B cell (primary cell): ENCODE data around the gene DNAAF5. TPM values are rescaled to one million over a fixed set of nuclear protein-coding genes. Genes with fewer than 3 reads are reported as not detected.

Source experiments
- ATAC-seq: fragments of 200-7000 bp; cut with Tn5 transposase; one replicate; pipeline ENCODE4 v1.10.0; 2021; ENCODE audit warnings: low read depth, mild to moderate bottlenecking, moderate number of reproducible peaks, moderate library complexity
- CTCF ChIA-PET: fragments of 350-600 bp; sonication (Branson Sonifier 250); formaldehyde crosslinking; loops from one replicate; lab custom pipeline; 2021; ENCODE audit warnings: antibody characterized with exemption, inconsistent platforms; lab: Charles Lee
- POLR2A ChIA-PET: fragments of 350-600 bp; sonication (Branson Sonifier 250); formaldehyde crosslinking; loops from one replicate; lab custom pipeline; 2021; ENCODE audit warnings: antibody characterized with exemption; lab: Charles Lee
- DNase-seq: peaks from one replicate; pipeline ENCODE4 v3.0.0; 2013
- H2AFZ ChIP-seq: 2 replicates; pipeline ENCODE4 v1.6.1; 2012; ENCODE audit warnings: mild to moderate bottlenecking, low read depth, low read length; ENCODE audit not compliant: insufficient read depth, poor library complexity, severe bottlenecking
- H3K27ac ChIP-seq, 2 donors: 1 replicate in 1 of 2; 2 replicates in 1 of 2; pipeline ENCODE4 v1.5.1; 2012 to 2013; ENCODE audit warnings: low read length in 2 of 2, mild to moderate bottlenecking in 2 of 2, moderate library complexity in 1 of 2
- H3K27me3 ChIP-seq, 4 experiments: fragments of 200-600 bp in 1 of 4; sonication (generic) in 1 of 4; replicated peaks in 1 of 4; 1 replicate in 2 of 4; 2 replicates in 2 of 4; pipeline versions ENCODE4 v1.6.1 to v1.7.0; 2013 to 2016; ENCODE audit warnings: low read length in 3 of 4, mild to moderate bottlenecking in 2 of 4, mixed read lengths in 1 of 4, moderate library complexity in 1 of 4; ENCODE audit not compliant: insufficient read depth in 4 of 4, control insufficient read depth in 3 of 4; ENCODE audit errors: control extremely low read depth in 1 of 4
- H3K36me3 ChIP-seq, 2 experiments: replicated peaks in 1 of 2; 1 replicate in 1 of 2; 2 replicates in 1 of 2; pipeline versions ENCODE4 v1.6.1 to v1.7.1; 2013; ENCODE audit warnings: low read length in 1 of 2; ENCODE audit not compliant: insufficient read depth in 2 of 2, control insufficient read depth in 1 of 2; ENCODE audit errors: control extremely low read depth in 1 of 2, extremely low read depth in 1 of 2
- H3K4me1 ChIP-seq, 2 donors: fragments of 200-600 bp in 1 of 2; sonication (generic) in 1 of 2; 1 replicate in 1 of 2; 2 replicates in 1 of 2; pipeline versions ENCODE4 v1.5.1 to v1.6.1; 2013 to 2017; ENCODE audit warnings: low read length in 2 of 2; ENCODE audit not compliant: control insufficient read depth in 2 of 2, insufficient read depth in 2 of 2
- H3K4me2 ChIP-seq: replicated peaks from 2 replicates; pipeline ENCODE3; 2012; ENCODE audit warnings: mild to moderate bottlenecking, low read depth, low read length; ENCODE audit not compliant: poor library complexity, severe bottlenecking
- H3K4me3 ChIP-seq, 5 experiments: fragments of 200-600 bp in 1 of 5; sonication (generic) in 1 of 5; 1 replicate in 3 of 5; 2 replicates in 2 of 5; pipeline versions ENCODE4 v1.5.1 to v1.7.0; 2011 to 2016; ENCODE audit warnings: low read length in 4 of 5, mild to moderate bottlenecking in 4 of 5, low read depth in 2 of 5, control low read depth in 1 of 5, moderate library complexity in 1 of 5; ENCODE audit not compliant: insufficient read depth in 1 of 5; ENCODE audit errors: control extremely low read depth in 1 of 5, extremely low read depth in 1 of 5
- H3K79me2 ChIP-seq: fragments of 200-600 bp; sonication (generic); one replicate; pipeline ENCODE4 v1.6.0; 2016; ENCODE audit warnings: low read length; ENCODE audit not compliant: control insufficient read depth, insufficient read depth
- H3K9ac ChIP-seq: fragments of 200-600 bp; sonication (generic); 2 replicates; pipeline ENCODE4 v1.6.1; 2017; ENCODE audit warnings: mild to moderate bottlenecking, low read length, moderate library complexity
- H3K9me3 ChIP-seq, 3 donors: one replicate each; pipeline versions ENCODE4 v1.6.1 to v1.7.1; 2013; ENCODE audit warnings: low read length in 2 of 3; ENCODE audit not compliant: control insufficient read depth in 2 of 3, insufficient read depth in 1 of 3; ENCODE audit errors: control extremely low read depth in 1 of 3
- H4K20me1 ChIP-seq: 2 replicates; pipeline ENCODE4 v1.6.0; 2012; ENCODE audit warnings: mild to moderate bottlenecking, low read length; ENCODE audit not compliant: insufficient read depth, control insufficient read depth, poor library complexity, severe bottlenecking
- H3K27ac Mint-ChIP-seq: one replicate; pipeline ENCODE4 v1.8.0; 2021; ENCODE audit warnings: mixed read lengths
- H3K27me3 Mint-ChIP-seq: one replicate; pipeline ENCODE4 v1.8.0; 2021; ENCODE audit warnings: mixed read lengths
- H3K4me1 Mint-ChIP-seq: one replicate; pipeline ENCODE4 v1.8.0; 2021; ENCODE audit warnings: mixed read lengths
- H3K4me3 Mint-ChIP-seq: one replicate; pipeline ENCODE4 v1.8.0; 2021; ENCODE audit warnings: mixed read lengths
- H3K9me3 Mint-ChIP-seq: one replicate; pipeline ENCODE4 v1.8.0; 2022; ENCODE audit warnings: mixed read lengths; ENCODE audit not compliant: insufficient read depth
- EZH2 ChIP-seq: IDR thresholded peaks from 2 replicates; pipeline ENCODE4 v1.6.1; 2012; ENCODE audit warnings: borderline replicate concordance, low read depth, mild to moderate bottlenecking, moderate library complexity, low read length; ENCODE audit not compliant: insufficient read depth, poor library complexity, severe bottlenecking
- WGBS: methylation state at CpG from one replicate; pipeline ENCODE4 v1.1.5; 2013; ENCODE audit warnings: missing lambda C conversion rate; ENCODE audit not compliant: insufficient coverage; 5-methylcytosine and 5-hydroxymethylcytosine counted together
- intact Hi-C: fragments of 100-400 bp; cut with micrococcal nuclease; formaldehyde crosslinking; loops from one replicate; pipeline ENCODE4 v1.10.0; 2022
- polyA plus RNA-seq: library from polyadenylated mRNA; depleted of rRNA; stranded (reverse); fragments of >200 nt; gene quantifications from 2 replicates; pipeline ENCODE4 v1.2.3, GENCODE V29; 2012
- total RNA-seq, 2 donors: library from RNA; stranded (reverse); fragments of 120-200 nt in 1 of 2; gene quantifications; 1 replicate in 1 of 2; 2 replicates in 1 of 2; pipeline versions ENCODE4 v1.2.3 to v1.2.4, GENCODE V29; 2013 to 2022
- TF ChIP-seq, protein P1 (sequence below): fragments of 200-600 bp; IDR thresholded peaks from one replicate; pipeline ENCODE4 v1.8.0; 2022; ENCODE audit warnings: antibody characterized with exemption, mild to moderate bottlenecking

The DNAAF5 gene
- total and polyA plus RNA-seq, 2 donors (not counting 1 experiment from before 2014, with no cell fraction given) = 18.0 to 21.4 TPM

DNA sequence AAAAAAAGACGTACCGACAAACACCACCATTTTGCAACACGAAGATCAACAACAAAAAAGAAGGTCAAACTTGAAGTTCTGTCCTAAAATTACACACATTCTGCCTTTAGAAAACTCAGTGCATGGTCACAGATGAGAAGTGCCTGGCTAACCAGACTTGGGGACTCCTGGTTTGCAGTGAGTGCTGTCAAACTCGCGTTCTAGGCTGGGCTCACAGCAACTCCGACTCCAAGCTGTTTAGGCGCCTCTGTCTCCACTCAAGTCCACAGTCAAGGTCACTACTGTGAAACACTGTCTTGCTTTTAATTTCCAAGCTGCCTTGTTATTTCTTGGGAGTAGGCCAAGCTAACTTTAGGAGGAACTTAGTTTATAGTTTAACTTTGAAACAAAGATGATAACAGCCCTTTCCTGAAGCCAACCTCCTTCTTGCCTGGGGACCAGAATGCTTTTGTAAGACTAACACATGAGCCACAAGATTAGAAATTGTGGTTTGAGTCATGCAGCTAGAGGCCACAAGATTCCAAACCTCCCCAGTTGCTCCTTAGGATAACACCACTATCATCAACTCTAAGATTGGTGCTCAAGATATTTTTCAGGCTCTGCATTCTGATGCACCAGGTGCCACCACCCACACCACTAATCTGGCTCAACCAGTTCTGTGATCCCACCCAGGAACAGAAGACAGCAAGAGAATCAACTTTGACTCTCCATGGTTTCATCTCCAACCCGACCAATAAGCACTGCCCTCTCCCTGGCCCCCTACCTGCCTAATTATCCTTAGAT, 1.1 kb upstream of the DNAAF5 start:
- Histone ChIP-seq H3K27me3 (no peaks in the 10 kb centered on the region), H3K36me3 (peaks cover 0 to 2% of the 10 kb centered on the region in 2 experiments), H3K4me1 (peaks cover 16 to 21% of the 10 kb centered on the region in 2 donors), H3K9ac (peak overlapping the region; percentile 75), H3K9me3 (no peaks in the 10 kb centered on the region), H3K4me2 (peak overlapping the region; percentile 94), H3K27ac (no peak overlapping the region), H3K4me3 (peak overlapping the region in 4 of 5 experiments; percentile 61 to 87 (median 70)), H3K79me2 (peaks cover 31% of the 10 kb centered on the region), H4K20me1 (no peaks in the 10 kb centered on the region), H2AFZ (peak overlapping the region; percentile 91)
- ChIA-PET POLR2A (no interaction called here), CTCF (interaction anchor here (0.9 kb wide), 1 partner anchor 54 kb away, joined by 4 read pairs; no protein-coding TSS in a partner anchor)
- no peaks in the 10 kb centered on the region for H3K9me3 Mint-ChIP-seq
- H3K27me3 Mint-ChIP-seq = no peaks in the 10 kb centered on the region
- 92% methylated on average over 8 of the region's 8 CpGs for WGBS
- H3K4me3 Mint-ChIP-seq = peak overlapping the region; percentile 86
- H3K4me1 Mint-ChIP-seq = peaks cover 25% of the 10 kb centered on the region
- H3K27ac Mint-ChIP-seq = peak overlapping the region; percentile 26
- intact Hi-C loops = loop anchor here (1.0 to 10.0 kb wide), 4 partner anchors 89 to 148 kb away; no protein-coding TSS in a partner anchor
- no peak for TF ChIP-seq EZH2
- TF ChIP-seq, protein P1, sequence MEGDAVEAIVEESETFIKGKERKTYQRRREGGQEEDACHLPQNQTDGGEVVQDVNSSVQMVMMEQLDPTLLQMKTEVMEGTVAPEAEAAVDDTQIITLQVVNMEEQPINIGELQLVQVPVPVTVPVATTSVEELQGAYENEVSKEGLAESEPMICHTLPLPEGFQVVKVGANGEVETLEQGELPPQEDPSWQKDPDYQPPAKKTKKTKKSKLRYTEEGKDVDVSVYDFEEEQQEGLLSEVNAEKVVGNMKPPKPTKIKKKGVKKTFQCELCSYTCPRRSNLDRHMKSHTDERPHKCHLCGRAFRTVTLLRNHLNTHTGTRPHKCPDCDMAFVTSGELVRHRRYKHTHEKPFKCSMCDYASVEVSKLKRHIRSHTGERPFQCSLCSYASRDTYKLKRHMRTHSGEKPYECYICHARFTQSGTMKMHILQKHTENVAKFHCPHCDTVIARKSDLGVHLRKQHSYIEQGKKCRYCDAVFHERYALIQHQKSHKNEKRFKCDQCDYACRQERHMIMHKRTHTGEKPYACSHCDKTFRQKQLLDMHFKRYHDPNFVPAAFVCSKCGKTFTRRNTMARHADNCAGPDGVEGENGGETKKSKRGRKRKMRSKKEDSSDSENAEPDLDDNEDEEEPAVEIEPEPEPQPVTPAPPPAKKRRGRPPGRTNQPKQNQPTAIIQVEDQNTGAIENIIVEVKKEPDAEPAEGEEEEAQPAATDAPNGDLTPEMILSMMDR = no peak
- DNase-seq = no peak
- ATAC-seq = no peak

DNA sequence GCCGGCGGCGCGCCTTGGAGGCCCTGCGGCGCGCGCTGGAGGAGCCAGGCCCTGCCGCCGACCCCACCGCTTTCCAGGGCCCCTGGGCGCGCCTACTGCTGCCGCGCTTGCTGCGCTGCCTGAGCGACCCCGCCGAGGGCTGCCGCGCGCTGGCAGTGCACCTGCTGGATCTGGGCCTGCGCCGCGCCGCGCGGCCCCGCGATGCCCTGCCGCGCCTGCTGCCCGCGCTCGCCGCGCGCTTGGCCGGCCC, 280 bp downstream of the DNAAF5 start:
- peak; percentile 31 for ATAC-seq
- H3K27me3 Mint-ChIP-seq = no peaks in the 10 kb centered on the region
- H3K9me3 Mint-ChIP-seq = no peaks in the 10 kb centered on the region
- H3K4me1 Mint-ChIP-seq = peaks cover 25% of the 10 kb centered on the region
- H3K4me1 ChIP-seq = peaks cover 16 to 21% of the 10 kb centered on the region in 2 donors
- no peak overlapping the region for H3K27ac ChIP-seq
- H3K27me3 ChIP-seq = no peaks in the 10 kb centered on the region
- WGBS = under 1% methylated on average over 39 of the region's 39 CpGs
- no peak for TF ChIP-seq EZH2
- TF ChIP-seq, protein P1 = no peak
- ChIA-PET POLR2A (no interaction called here), CTCF (no interaction called here)
- H4K20me1 ChIP-seq = no peaks in the 10 kb centered on the region
- H3K36me3 ChIP-seq = peaks cover 0 to 6% of the 10 kb centered on the region in 2 experiments
- peak overlapping the region; percentile 94 for H3K4me2 ChIP-seq
- peak overlapping the region; percentile 35 to 87 (median 66) for H3K4me3 ChIP-seq
- H3K9ac ChIP-seq = peak overlapping the region; percentile 75
- H3K4me3 Mint-ChIP-seq = no peak overlapping the region
- H3K27ac Mint-ChIP-seq = no peak overlapping the region
- intact Hi-C loops = loop anchor here (1.0 to 10.0 kb wide), 4 partner anchors 88 to 147 kb away; no protein-coding TSS in a partner anchor
- H2AFZ ChIP-seq = peak overlapping the region; percentile 91
- H3K9me3 ChIP-seq = no peaks in the 10 kb centered on the region
- peaks cover 37% of the 10 kb centered on the region for H3K79me2 ChIP-seq
- DNase-seq = no peak
